Stimulated activated CD4-positive, alpha-beta T cell treated with anti-CD3 and anti-CD28 coated beads, Interleukin-12 subunit alpha, Interleukin-12 subunit beta, amount 100 ng/mL, for 24 hours (primary cell): ENCODE results near the gene SHB.

Experiments
- DNase-seq, 2 experiments: peaks; one replicate each; pipeline ENCODE4 v3.0.0-alpha.2; 2020; ENCODE audit warnings: low read depth in 2 of 2

SHB gene

GRCh38 chr9:38068701-38069628 is at the start of gene SHB:
SHB (minus strand) TSS chr9:38069227; CDS start chr9:38068645, 582 bp downstream.
- peak; percentile 60 to 75 for DNase-seq

- no peak for DNase-seq
Observed at GRCh38 chr9:38117651-38118050, 48.6 kb upstream of the SHB start.

- no peak for DNase-seq
Observed at GRCh38 chr9:38114905-38115304, 45.9 kb upstream of the SHB start.

GRCh38 chr9:38112456-38112855 is 43.4 kb upstream of the SHB start:
- DNase-seq: no peak

- DNase-seq: no peak
Observed at GRCh38 chr9:38112049-38112448, 43.0 kb upstream of the SHB start.

GRCh38 chr9:38110476-38110875 is 41.4 kb upstream of the SHB start:
- DNase-seq: no peak

GRCh38 chr9:38109601-38110000 is 40.6 kb upstream of the SHB start:
- DNase-seq: no peak

- DNase-seq: no peak
Observed at GRCh38 chr9:38108326-38108725, 39.3 kb upstream of the SHB start.

GRCh38 chr9:38107811-38108304 is 38.8 kb upstream of the SHB start:
- DNase-seq: no peak

GRCh38 chr9:38107405-38107804 is 38.4 kb upstream of the SHB start:
- DNase-seq: no peak

- DNase-seq: no peak
Observed at GRCh38 chr9:38106488-38106887, 37.5 kb upstream of the SHB start.

- no peak for DNase-seq
Observed at GRCh38 chr9:38103340-38103739, 34.3 kb upstream of the SHB start.

GRCh38 chr9:38101423-38101822 is 32.4 kb upstream of the SHB start:
- no peak for DNase-seq

GRCh38 chr9:38096238-38096805 is 27.3 kb upstream of the SHB start:
- no peak for DNase-seq

GRCh38 chr9:38094165-38094564 is 25.1 kb upstream of the SHB start:
- DNase-seq: no peak

GRCh38 chr9:38092656-38093055 is 23.6 kb upstream of the SHB start:
- no peak for DNase-seq

- DNase-seq: no peak
Observed at GRCh38 chr9:38092200-38092524, 23.1 kb upstream of the SHB start.

- DNase-seq: no peak
Observed at GRCh38 chr9:38091310-38092199, 22.5 kb upstream of the SHB start.

- no peak for DNase-seq
Observed at GRCh38 chr9:38090170-38090569, 21.1 kb upstream of the SHB start.

- DNase-seq: no peak
Observed at GRCh38 chr9:38089387-38090165, 20.5 kb upstream of the SHB start.
